GM19238 (cell line): Measurements from ENCODE around the gene MGAT5.
"Not testable (repeated sequence)": the region's sequence is repeated elsewhere in the genome, so short reads cannot be mapped to it uniquely, and the experiment has no call there.

ENCODE experiments used
- DNase-seq: peaks from one replicate; pipeline ENCODE4 v3.0.0; 2011; ENCODE audit warnings: low spot score; ENCODE audit not compliant: insufficient read length

MGAT5 gene

DNA sequence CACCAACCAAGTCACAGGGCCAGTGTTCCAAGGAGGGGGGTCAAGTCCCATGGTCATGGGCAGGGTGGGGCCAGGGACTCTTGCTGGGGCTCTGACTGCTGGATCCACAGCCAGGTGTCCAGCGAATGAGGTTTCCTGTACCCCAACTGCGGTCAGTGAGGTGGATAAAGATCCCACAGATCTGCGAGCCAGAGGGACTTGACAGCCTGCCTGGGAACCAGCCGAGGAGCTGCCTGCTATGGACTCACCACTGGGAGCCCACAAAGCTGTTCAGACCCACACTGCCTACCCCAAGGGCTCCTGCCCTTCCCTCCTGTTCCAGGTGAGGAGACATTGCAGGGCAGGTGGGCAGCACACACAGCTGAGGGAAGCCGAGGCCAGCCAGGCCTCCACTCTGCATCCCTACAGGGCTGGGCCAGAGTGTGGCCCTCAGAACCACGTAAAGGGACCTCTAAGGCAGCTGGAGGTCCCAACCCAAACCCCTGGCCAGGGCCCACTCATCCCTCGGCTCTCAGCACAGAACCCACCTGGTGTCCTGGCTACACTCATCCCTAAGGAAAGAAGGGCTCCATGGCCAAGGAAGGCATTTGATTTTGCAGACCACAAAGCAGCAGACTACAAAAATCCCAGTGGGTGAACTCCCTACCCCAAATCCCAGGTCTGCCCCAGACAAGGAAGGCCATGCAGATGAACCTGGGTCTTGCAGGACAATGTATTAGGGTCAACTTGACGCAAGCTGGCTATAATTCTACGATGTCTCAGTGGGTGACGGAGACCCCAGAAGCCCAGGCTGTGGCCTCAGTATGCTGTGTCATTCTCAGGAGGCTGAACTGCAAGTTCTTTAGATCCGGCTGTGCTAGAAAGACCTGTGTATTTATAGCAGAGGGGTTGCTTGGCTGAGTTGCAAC is 209.2 kb downstream of the MGAT5 start:
- DNase-seq, result no peak

DNA sequence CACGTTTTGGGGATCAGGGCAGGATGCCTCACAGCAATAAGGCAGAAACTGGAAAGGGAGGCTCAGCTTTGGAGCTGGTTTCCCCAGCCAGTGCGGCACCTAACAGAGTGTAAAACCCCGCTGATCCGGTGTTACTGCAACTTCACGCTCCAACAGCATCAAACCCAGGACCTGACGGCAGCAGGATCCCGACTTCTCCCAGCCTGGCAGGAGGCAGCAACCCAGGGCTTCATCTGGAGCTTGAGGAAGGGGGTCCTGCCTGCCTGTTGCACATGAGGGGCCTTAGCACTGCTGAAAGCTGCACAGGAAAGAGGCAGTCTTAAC is 209.8 kb downstream of the MGAT5 start:
- DNase-seq, result no peak

DNA sequence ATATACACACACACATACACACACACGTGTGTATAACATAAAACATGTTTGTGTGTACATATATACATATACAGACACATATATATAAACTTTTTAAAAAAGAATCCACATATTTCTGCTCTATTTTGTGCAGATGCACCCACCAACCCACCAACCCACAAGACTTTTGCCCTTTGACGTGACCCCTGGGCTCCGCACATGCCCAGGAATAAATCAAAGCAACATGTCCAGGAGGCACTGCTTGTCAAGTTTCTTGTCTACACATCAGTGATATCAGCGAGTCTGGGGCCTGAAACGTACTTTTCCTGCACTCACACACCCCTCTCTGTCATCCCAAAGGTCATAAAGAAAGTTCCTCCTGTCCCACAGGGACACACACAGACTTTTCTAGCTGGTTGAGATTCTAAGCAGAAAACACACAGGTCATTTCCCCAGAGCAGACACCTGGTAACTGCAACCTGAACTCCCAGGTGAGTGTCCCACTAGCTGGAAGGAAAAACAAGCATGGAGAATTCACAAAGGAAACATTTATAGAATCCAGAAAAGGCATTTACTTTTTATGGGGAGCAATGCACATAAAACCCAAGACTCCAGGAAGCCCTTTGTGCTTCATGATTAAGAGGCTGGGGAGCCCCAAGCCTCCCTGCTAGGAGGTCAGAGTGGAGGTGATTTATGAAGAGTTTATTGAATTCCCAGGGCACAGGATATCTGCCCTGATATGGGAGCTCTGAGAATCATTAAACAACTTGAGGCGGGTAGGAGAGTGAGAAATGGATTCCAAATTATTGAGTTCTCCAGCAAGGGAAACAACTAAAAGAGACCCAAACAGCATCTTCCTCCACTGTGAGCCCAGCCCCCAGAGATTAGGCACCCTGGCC is 211.6 kb downstream of the MGAT5 start:
- DNase-seq, result no peak

- no peak for DNase-seq
Observed at GRCh38 chr2:134466141-134466540, 212.3 kb downstream of the MGAT5 start.

DNA sequence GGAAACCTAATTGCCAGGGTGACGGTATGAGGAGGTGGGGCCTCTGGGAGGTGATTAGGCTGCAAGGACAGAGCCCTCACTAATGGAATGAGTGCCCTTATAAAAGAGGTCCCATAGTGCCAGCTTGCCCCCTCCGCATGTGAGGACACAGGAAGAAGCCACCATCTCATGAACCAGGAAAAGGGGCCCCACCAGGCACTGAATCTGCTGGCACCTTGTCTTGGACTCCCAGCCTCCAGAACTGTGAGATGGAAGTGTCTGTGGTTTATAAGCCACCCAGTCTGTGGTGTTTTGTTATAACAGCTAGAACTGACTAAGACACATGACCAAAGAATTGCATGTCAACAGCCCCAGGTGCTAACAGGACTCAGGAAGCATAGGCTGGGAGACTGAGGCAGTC is 214.3 kb downstream of the MGAT5 start:
- DNase-seq, result no peak

DNA sequence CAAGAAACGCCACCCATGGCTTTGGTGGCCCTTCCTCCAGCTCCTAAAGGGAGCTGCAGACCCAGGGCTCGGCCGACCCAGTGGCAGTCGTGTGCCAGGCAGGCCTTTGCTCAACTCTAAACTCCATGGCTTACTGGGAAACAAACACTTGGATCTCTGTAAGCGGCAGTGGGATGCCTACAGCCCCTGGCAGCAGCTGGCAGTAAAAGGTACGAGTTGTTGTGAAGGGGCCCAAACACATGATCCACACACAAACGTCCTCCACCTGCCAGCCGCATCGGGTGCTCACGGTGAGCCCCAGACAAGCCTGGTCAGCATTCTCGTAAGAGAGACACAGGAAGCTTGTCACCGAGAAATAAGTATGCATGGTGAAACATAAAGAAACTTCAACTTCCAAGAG is 214.9 kb downstream of the MGAT5 start:
- DNase-seq, result no peak

DNA sequence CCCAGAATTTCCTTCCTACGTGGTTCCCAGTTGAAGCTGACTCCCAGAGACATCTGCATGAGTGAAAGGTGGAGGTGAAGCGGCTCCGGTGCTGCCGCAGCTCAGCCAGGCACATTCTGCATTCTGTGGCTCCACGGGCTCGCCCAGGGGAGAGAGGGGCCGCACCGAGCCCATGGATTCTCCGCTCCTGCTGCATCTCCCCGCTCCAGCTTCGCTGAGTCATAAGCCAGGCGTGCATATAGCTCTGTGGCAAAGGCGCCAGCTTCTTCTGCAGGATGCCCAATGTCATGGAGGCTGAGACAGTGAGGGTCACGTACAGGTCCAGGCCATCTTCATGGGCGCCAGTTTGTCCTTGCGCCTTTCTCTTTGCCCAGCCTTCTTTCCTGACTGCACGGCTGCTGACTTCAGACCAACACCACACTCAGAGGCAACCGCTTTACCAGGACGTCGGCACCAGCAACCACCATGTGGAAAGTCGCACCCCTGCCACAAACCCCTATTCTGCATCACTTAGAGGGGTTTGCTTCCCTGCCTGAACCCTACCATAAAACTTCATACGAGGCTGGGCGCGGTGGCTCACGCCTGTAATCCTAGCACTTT is 215.7 kb downstream of the MGAT5 start:
- no peak for DNase-seq

DNA sequence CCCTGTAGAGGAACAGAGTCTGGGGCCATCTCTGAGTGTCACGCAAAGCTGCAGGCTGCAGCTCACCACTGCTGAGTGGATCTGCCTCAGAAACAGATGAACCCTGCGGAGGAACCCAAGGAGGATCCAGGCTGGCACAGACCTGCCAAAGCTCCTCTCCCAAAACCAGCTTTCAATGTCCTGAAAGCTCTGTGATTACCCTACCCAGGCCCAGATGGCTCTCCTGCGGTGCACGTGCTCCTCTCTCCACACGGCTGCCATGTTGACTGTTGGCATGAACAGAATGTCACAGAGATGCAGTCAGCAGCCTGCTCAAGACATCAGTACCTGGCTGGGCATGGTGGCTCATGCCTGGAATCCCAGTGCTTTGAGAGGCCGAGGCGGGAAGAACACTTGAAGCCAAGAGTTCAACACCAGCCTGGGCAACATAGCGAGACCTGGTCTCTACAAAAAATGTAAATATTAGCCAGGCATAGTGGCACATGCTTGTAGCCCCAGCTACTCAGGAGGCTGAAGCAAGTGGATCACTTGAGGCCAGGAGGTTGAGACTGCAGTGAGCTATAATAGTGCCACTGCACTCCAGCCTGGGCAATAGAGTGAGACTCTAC is 216.8 kb downstream of the MGAT5 start:
- DNase-seq, result no peak

DNA sequence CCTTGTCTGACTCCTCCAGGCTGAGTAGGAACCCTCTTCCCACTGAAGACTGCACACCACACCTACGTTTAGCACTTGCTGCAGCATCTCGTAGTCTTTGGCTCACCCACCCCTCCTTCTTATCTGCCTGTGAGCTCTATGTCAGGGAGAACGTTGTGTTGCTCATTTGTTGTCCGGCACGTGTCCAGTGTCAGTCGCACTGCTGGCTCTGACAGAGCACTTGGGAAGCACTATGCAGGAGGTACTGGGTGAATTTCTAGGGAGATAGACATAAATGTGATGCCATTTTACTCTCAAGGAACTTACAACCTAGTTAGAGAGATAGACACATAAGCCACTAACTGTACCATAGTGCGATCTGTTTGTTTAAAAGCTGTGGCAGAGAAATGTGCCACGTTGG is 223.1 kb downstream of the MGAT5 start:
- DNase-seq, result not testable (repeated sequence)

GRCh38 chr2:134479696-134480330 is 225.9 kb downstream of the MGAT5 start:
- DNase-seq, result no peak

- DNase-seq, result no peak
Observed at GRCh38 chr2:134482131-134482723, 228.4 kb downstream of the MGAT5 start.

DNA sequence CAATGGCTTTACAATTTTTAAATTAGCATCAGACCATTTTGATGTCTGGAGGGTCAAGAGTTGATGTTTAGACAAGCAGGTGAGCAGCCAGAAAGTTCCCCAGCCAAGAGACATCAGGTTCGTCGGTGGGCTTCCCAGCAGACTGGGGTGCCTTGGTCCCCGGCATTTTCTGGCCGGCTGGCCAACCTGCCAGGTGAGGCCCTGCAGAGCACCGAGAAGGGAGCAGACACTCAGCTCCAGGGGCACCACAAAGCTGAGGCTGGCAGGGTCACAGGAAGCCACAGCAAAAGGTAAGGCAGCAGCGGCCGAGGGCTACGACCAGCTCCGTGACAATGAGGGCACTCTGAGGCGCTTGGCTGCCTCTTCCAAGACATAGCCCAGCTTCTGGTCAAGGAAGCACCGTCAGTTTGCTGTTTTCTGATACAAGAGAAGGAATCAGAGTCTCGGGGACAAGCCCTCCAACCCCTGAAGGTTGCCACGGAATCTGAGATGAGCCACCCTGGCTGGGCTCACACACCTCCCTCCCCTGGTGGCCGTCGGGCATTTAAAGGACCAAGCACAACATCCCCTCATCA is 229.0 kb downstream of the MGAT5 start:
- DNase-seq, result no peak

DNA sequence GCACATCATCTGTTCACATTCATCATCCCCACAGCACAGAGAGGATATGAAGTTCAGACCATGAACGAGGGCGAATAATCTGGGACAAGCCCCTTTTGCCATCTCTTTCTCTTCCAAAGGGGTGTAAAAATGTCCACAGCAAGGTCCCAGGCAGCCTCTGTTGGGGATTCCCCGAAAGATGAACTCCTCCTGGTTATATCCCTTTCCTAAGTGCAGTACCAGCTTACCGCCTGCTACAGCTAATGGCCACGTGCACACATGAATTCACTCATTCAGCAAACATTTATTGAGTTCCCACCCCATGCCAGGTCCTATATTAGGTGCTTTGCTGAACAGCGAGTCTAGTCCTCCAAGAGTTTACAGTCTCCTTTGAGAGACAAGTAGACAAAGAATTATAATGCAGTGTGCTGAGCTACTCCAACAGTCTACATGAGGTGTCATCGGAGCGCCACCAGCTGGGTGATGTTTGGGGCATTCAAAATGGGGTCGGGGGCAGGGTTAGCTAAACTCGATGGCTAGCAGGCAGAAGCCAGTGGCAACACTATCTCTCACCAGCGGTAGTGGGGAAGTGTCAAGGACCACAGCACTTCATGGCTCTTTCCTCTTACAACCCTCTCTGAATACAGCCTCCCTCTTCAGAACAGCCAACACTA is 236.0 kb downstream of the MGAT5 start:
- DNase-seq, result no peak

DNA sequence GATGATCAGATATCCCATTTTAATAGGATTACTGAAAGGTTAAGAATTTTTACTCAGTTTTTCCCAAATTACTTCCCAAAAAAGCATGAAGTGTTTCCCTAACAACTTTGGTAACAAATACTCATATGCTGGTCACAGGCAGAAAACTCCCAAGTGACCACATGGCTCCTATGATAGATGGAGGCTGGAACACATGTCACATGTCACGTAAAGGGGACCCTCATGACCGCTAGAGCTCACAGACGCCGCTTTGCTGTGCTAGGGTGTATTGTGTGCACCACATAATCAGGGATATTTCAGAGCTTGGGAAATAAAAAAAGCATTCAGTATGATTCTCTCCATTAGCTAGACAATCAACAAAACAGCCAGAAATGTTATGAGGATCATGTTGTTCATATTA is 236.7 kb downstream of the MGAT5 start:
- DNase-seq, result no peak

DNA sequence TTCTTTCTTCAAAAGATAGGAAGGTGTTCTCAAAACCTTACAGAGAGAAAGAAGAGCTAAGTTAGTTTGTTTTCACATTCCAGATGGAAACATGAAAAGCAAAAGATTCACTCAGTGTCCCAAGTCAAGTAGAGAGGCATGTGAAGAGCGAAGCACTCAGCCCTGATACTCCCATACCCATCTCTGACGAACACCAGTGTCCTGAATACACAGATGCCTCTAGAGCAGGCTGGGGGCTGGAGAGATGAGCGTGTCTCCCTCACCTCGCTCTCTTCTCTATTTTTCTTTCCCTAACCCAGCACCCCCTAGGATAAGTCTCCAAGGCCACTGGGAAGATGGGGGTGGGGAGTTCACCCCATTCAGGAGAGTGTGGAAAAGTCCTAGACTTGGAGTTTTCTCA is 237.2 kb downstream of the MGAT5 start:
- no peak for DNase-seq

DNA sequence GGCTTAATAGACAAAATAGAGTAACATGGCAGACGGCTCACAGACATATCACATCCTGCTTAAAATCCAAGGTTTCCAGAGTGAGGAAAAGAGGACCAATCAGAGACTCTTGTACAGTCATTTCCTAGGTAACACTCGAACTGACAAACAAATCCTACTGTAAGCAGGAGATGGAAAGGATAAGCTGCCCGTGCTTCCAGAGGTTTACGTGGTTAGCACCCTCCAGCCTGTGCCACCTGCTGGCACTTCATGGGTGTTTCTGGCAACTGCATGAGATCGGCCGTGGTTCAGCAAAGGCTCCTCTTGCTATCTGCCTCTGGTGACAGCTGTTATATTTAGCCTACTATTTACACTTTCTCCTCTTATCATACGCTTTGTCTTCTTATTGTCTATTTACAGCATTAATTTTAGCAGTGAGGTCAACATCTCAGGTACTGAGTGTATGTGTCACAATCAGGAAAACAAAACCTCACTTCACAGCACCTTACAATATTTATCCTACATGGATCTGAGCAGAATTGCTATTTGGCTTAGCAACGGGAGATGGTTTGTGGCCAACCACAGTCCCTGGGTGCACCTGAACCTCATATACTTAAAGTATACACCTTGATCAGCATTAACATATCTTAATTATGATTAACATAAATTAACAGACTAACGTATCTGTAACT is 238.0 kb downstream of the MGAT5 start:
- no peak for DNase-seq

GRCh38 chr2:134493797-134494196 is 239.9 kb downstream of the MGAT5 start:
- DNase-seq, result no peak

GRCh38 chr2:134498654-134499053 is 244.8 kb downstream of the MGAT5 start:
- no peak for DNase-seq

DNA sequence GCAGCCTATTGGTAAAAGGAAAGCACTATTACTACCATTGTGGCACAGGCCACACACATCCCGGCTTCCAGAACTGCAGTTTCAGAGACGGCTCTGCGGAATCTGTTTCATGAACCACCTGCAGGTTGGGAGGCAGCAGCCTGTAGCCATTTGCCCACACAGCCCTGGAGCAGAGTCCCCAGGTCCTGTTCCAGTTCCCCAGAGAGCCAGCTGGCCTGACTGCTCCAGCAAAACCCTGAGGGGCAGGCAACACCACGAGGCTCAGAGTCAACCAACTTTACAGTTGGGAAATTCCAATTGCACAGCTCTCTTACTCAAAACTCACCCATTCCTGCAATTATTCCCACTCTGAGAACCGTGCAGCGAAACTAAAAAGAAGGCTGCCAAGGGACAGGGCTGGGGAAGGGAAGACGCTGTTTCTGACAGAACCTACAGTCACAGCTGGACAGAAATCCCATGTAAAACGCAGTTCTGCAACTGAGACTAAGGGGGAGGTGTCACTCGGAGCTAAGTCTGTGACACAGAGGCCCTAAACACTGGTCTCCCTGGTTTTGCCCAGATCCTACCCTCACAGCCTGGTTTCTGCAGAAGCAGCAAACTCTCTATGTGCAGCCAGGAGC is 245.5 kb downstream of the MGAT5 start:
- DNase-seq, result no peak
